ENCODE measurements around the gene DNM3. TPM values are rescaled to one million over a fixed set of nuclear protein-coding genes. Genes with fewer than 3 reads are reported as not detected.

The DNM3 gene
- total and polyA plus RNA-seq, 10 of the 15 experiments (the other 5 are each of a cell fraction or from before 2014, with no cell fraction given), result 0.03 to 1.5 (median 0.08) TPM; not detected in 3

DNA sequence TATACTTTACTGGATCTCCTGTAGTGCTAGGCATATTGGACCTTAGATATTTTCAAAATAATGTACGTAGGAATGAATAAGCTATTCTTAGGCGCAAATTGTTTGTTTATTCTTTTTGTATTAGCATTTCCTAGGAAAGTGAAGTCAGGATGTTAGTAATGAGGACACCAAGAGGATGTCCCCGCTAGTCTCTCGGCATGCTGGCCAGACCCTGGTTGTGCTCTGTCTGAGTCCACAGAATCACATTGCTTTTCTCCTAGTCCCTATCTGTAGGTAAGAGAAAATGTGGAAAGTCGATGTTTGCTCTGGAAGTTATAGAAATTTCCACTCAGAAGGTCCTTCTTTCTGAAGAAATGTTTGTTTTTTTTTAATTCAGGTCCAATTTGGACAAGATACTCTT lies 31.1 kb downstream of the DNM3 start:
- ChIA-PET POLR2A (no interaction called here), RAD21 (ENCODE audit: unreplicated experiment) (no interaction called here), SMC1A (ENCODE audit: uncharacterized antibody, unreplicated experiment) (no interaction called here), CTCF (interaction anchor here (0.7 to 1.3 kb wide), 3 partner anchors 9 to 72 kb away, joined by 3 to 4 read pairs (median 3); no protein-coding TSS in a partner anchor)
- TF ChIP-seq, protein P1, sequence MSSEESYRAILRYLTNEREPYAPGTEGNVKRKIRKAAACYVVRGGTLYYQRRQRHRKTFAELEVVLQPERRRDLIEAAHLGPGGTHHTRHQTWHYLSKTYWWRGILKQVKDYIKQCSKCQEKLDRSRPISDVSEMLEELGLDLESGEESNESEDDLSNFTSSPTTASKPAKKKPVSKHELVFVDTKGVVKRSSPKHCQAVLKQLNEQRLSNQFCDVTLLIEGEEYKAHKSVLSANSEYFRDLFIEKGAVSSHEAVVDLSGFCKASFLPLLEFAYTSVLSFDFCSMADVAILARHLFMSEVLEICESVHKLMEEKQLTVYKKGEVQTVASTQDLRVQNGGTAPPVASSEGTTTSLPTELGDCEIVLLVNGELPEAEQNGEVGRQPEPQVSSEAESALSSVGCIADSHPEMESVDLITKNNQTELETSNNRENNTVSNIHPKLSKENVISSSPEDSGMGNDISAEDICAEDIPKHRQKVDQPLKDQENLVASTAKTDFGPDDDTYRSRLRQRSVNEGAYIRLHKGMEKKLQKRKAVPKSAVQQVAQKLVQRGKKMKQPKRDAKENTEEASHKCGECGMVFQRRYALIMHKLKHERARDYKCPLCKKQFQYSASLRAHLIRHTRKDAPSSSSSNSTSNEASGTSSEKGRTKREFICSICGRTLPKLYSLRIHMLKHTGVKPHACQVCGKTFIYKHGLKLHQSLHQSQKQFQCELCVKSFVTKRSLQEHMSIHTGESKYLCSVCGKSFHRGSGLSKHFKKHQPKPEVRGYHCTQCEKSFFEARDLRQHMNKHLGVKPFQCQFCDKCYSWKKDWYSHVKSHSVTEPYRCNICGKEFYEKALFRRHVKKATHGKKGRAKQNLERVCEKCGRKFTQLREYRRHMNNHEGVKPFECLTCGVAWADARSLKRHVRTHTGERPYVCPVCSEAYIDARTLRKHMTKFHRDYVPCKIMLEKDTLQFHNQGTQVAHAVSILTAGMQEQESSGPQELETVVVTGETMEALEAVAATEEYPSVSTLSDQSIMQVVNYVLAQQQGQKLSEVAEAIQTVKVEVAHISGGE (CRISPR knock-in tag; IDR thresholded peaks at IDR 0.05), result no peak
- TF ChIP-seq STAT1 (conservative IDR thresholded peaks at IDR 0.05), result no peak
- TF ChIP-seq ZNF274 (IDR thresholded peaks at IDR 0.05; ENCODE audit: insufficient read depth, insufficient read length), result no peak
- TF ChIP-seq SIX5 (IDR thresholded peaks at IDR 0.05; ENCODE audit: low read depth, low read length, severe bottlenecking), result no peak
- TF ChIP-seq EZH2 (IDR thresholded peaks at IDR 0.05; ENCODE audit: borderline replicate concordance, control insufficient read depth, low read depth, low read length), result no peak
- TF ChIP-seq DPF2 (IDR thresholded peaks at IDR 0.05), result no peak
- TF ChIP-seq, protein P2, sequence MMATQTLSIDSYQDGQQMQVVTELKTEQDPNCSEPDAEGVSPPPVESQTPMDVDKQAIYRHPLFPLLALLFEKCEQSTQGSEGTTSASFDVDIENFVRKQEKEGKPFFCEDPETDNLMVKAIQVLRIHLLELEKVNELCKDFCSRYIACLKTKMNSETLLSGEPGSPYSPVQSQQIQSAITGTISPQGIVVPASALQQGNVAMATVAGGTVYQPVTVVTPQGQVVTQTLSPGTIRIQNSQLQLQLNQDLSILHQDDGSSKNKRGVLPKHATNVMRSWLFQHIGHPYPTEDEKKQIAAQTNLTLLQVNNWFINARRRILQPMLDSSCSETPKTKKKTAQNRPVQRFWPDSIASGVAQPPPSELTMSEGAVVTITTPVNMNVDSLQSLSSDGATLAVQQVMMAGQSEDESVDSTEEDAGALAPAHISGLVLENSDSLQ (IDR thresholded peaks at IDR 0.05), result no peak
- TF ChIP-seq SMAD5 (IDR thresholded peaks at IDR 0.05; ENCODE audit: low read depth), result no peak
- no peak for TF ChIP-seq ATF7 (IDR thresholded peaks at IDR 0.05; ENCODE audit: low read depth)
- no peak for TF ChIP-seq FOXM1 (IDR thresholded peaks at IDR 0.05; ENCODE audit: low read depth, low read length)
- no peak for TF ChIP-seq SMARCA5 (IDR thresholded peaks at IDR 0.05)
- TF ChIP-seq RELA (IDR thresholded peaks at IDR 0.05; ENCODE audit: borderline replicate concordance, partially characterized antibody), result no peak
- no peak for TF ChIP-seq LARP7 (IDR thresholded peaks at IDR 0.05)
- no peak for TF ChIP-seq KLF5 (IDR thresholded peaks at IDR 0.05; ENCODE audit: partially characterized antibody)
- TF ChIP-seq IKZF2 (IDR thresholded peaks at IDR 0.05), result no peak
- in situ Hi-C loops (cut with MboI), result no loop called here
- H4K20me1 ChIP-seq (ENCODE audit: control insufficient read depth, insufficient read depth), result no peaks in the 10 kb centered on the region
- FAIRE-seq (no peak), DNase-seq (ENCODE audit: low read depth, low spot score) (no peak), ATAC-seq (no peak)
- H2AFZ ChIP-seq (ENCODE audit: control insufficient read depth, low read depth, low read length), result no peak overlapping the region
- WGBS (ENCODE audit: insufficient coverage, insufficient replicate concordance, low lambda C conversion rate, missing lambda C conversion rate), result 49% methylated on average over 5 of the region's 5 CpGs
- no peaks in the 10 kb centered on the region; the same call in 1 of the 2 replicates for H3K4me1 ChIP-seq (ENCODE audit: control insufficient read depth, insufficient read depth, low read length)
- H3K9ac ChIP-seq (ENCODE audit: control insufficient read depth, insufficient read depth, low read length), result no peak overlapping the region
- no peaks in the 10 kb centered on the region for H3K9me3 ChIP-seq (replicated peaks; ENCODE audit: control insufficient read depth, insufficient read depth, low read length)
- no peak overlapping the region for H3K27ac ChIP-seq (ENCODE audit: control insufficient read depth, insufficient read depth)
- intact Hi-C loops (cut with micrococcal nuclease; ENCODE audit: unreplicated experiment), result no loop called here
- H3K36me3 ChIP-seq (ENCODE audit: control insufficient read depth in 2 of 2, insufficient read depth in 2 of 2, low read length in 1 of 2), result no peaks in the 10 kb centered on the region
- H3K4me2 ChIP-seq (ENCODE audit: control insufficient read depth, insufficient read depth), result no peak overlapping the region
- H3K79me2 ChIP-seq (ENCODE audit: control insufficient read depth, insufficient read depth, low read length), result no peaks in the 10 kb centered on the region
- no TSS peak for BruUV-seq (replicated peaks)
- no peak overlapping the region for H3K4me3 ChIP-seq
- H3K27me3 ChIP-seq (replicated peaks in 1 of 2; ENCODE audit: control insufficient read depth in 2 of 2, insufficient read depth in 2 of 2, low read length in 1 of 2), result no peaks in the 10 kb centered on the region

Measured in GM12878 (cell line).